HG03196 (cell line): Measurements from ENCODE around the gene IGFN1.
"Not testable (repeated sequence)": the region's sequence is repeated elsewhere in the genome, so short reads cannot be mapped to it uniquely, and the experiment has no call there.

Source experiments
- ATAC-seq: cut with Tn5 transposase; IDR thresholded peaks from one replicate; pipeline ENCODE4 v1.9.1; 2021; ENCODE audit not compliant: unreplicated experiment

The IGFN1 gene

GRCh38 chr1:201241736-201242135, 51.1 kb downstream of the IGFN1 start:
- no peak for ATAC-seq

- no peak for ATAC-seq
These were observed 54.5 kb downstream of the IGFN1 start for GRCh38 chr1:201245082-201245481.

DNA sequence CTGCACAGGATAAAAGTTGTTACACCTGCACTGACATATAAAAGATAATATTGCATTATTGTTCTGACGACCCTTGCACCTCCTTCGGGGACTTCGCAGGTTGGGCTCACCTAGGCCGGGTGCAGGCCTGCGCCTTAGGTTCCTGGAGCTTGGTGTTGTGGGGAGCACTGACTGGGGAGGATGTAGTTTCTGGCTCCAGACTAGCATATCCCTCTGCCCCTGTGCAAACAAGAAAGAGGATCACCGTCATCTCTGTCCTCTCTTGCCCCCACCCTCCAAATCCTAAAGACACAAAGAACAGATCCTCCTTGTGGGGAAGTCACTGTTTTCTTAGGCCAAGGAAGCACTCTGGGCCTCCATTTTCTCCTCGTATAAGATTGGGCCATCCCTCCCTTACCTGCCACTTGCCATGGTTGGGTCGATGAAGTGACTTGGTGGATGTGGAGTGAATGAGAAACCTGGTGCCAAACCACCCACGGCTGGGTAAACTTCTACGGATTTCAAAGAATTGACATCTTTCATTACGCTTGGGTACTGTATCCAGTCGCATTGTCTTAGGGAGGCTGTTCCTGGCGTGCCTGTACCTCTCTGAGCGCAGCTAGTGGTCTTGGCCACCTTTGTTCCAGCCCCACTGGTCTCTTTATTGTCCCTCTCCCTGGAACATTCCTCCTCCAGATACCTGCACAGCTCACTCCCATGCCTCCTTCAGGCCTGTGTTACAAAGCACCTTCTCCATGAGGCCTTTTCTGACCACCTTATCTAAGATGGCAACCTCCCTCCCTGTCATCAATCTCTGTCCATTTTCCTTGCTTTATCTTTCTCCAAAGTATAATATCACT, 58.3 kb downstream of the IGFN1 start:
- ATAC-seq = no peak

DNA sequence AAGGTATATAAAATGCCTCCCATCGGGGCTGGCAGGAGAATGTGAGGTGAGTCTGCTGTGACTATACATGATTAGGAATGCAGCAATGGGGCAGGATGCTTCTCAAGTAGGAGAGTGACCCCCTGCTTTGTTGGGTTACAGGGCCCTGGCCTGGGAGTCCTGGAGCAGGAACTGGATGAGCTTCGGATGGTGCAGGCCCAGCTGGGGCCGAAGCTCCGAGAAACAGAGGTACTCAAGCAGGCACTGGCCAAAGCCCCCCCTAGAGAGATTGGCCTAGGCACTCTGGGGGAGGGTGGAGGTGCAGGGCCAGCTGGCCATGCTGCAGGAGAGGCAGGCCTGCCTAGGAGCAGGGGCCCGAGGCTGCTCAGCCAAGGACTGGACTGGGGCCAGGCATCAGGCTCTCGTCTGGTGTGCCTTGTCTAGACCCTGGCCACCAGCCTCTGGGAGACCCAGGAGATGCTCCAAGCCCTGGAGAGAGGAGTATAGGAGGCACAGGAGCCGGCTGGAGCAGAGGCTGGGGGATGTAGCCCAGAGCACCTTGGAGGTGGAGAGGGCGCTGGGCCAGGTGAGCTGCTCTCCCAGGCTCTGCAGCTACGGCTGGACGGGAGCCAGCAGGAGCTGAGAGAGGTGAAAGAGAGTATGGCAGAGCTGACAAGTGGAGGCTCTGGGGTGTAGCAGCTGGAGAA, 59.8 kb downstream of the IGFN1 start:
- ATAC-seq = no peak

DNA sequence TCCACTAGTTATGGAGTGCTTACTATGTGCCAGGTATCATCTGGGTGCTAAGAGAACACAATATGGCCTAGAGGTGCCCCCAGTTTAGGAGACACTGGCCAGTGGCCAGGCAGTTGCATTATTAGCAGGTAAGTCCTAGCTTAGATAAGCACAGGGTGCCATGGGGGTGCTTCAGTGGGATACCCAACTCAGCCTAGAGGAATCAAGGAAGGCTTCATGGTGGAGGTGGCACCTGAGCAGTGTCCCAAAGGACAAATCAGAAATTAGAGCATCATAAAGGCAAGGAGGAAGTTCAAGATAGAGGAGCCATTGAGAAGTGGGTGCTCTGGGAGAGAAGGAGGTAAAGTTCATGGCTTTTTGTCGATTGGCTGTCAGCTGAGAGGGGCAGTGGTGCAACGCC, 60.8 kb downstream of the IGFN1 start:
- ATAC-seq = no peak

DNA sequence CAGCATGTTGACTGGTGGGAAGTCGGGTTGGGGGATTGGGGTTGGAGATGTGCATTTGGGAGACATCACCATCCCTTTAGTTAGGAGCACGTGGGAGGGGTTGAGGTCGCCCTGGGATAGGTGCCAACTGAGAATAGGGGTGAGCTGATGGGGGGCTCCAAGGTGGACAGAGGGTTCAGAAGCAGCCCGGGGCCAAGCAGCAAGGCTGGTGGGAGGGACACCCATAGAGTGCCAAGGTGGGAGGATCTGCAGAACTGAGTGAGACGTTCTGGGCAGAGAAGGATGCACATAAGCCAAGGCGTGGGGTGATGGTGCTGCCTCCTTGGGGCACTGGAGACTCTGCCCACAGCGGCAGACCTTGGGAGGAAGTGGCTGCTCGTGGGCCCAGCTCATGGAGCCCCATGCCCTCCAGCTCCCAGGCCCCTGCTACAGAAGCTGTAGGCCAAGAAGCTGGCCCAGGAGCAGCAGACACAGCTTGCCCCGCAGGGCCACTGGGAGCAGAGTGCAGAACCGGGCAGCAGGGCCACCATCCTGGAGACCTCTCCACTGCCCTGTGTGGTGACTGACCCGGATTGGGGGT, 61.3 kb downstream of the IGFN1 start:
- ATAC-seq = no peak

DNA sequence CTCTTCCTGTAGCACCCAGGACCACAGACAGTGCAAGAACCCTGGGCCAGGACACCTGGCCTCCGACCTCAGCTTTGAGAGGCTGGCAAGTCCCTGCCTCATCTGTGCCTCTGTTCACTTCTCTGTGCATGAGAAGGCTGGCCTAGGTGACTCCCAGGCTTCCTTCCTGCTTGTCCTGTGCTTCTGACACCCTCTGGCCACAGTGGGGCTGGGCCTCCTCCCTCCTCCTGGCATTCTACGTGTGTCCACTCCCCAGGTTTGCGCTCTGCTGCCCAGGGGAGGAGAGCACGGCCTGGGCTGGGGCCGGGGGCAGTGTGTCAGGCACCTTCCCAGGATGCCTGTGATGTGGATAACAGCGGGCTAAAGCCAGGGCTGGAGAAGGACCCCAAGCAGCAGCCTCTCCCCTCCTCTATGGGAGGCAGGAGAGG, 62.3 kb downstream of the IGFN1 start:
- no peak for ATAC-seq

GRCh38 chr1:201253411-201253810, 62.8 kb downstream of the IGFN1 start:
- ATAC-seq = no peak

DNA sequence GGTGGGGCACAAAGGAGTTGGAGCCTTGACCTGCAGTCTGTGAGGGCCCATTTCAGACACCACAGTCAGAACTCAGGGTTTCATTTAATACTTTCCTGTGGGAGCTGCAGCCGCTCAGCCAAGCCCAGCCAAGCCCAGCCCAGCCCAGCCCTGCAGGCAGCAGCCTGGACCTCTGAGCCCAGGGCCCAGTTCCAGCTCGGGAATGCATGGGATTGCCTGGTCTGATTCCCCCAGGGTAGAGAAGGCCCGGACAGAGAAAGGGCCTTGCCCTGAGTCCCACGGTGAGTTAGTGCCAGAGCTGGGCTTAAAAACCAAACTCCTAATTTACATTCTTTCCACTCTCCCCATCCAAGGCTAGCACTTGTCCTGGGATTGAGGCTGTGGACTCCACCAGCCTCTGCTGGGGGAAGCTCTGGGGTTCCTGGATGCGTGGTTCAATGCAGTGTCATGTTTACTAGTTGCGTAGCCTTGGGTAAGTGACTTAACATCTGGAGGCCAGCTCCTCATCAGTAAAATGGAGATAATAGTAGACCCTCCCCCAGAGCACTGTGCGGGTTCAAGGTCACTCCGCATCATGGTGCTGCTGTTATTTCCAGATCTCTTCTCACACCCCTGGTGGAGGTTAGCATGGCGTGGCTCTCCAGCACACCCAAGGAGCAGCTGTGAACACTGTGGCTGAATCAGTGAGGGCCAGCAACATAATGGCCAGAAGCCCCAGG, 63.4 kb downstream of the IGFN1 start:
- no peak for ATAC-seq

DNA sequence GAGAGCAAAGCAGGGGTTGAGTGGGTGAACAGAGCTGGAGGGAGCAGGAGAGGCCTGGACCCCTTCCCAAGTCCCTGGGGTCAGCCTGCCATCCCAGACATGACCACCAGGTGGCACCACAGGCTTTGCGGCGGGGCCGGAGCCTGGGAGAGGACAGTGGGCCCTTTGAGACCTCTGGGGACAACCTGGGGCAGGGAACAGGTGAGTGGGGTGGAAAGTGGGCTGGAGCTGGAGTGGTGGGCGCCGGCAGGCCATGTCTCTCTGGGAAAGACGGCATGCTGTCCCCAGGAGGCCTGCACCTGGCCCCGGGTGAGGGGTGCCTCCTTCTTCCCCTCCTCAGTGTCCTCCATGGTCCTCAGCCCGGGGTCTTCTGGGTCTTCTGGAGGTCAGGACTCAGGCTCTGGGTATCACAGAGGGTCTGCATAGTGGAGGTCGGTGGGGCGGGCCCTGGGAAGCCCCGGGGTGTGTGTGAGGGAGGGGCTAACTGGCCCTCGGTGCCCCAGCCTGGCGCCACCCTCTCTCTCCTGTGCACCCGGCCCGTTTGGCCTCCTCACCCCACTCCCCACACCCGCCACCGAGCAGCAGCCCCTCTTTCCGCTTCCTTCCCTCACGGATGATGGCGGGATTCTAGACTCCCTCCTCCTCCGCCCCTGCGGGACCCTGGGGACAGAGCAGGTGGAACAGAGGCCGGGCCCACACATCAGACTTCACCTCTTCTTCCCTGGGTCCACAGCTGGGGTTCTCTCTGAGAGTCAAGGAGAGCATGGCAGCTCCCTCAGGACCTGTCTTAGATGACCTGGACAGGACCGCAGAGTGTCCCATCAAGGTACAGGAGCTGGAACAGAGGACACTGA, 64.2 kb downstream of the IGFN1 start:
- ATAC-seq = peak; percentile 58

DNA sequence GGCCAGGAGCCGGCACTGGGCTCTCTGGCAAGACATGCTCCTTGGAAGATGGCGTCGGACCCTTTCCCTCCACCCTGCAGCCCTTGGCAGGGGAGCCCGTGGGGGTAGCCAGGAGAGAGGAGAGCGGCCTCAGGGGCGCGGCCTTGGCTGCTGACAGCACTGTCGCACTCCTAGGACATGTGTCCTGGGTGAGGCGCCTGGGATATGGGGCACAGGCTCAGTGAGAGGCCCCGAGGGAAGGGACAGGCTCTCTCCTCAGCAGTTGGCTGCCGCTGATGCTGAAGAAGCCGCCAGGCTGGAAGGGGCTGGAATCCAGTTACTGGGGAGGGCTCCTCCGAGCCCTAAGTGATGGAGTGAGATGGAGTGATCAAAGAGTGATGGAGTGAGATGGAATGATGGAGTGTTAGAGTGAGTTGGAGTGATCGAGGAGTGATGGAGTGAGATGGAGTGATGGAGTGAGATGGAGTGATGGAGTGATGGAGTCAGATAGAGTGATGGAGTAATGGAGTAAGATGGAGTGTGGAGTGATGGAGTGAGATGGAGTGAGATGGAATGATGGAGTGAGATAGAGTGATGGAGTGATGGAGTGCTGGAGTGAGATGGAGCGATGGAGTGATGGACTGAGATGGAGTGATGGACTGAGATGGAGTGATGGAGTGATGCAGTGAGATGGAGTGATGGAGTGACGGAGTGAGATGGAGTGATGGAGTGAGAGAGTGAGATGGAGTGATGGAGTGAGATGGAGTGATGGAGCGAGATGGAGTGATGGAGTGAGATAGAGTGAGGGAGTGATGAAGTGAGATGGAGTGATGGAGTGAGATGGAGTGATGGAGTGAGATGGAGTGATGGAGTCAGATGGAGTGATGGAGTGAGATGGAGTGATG, 65.1 kb downstream of the IGFN1 start:
- ATAC-seq = no peak

GRCh38 chr1:201258132-201258531, 67.5 kb downstream of the IGFN1 start:
- ATAC-seq = not testable (repeated sequence)

DNA sequence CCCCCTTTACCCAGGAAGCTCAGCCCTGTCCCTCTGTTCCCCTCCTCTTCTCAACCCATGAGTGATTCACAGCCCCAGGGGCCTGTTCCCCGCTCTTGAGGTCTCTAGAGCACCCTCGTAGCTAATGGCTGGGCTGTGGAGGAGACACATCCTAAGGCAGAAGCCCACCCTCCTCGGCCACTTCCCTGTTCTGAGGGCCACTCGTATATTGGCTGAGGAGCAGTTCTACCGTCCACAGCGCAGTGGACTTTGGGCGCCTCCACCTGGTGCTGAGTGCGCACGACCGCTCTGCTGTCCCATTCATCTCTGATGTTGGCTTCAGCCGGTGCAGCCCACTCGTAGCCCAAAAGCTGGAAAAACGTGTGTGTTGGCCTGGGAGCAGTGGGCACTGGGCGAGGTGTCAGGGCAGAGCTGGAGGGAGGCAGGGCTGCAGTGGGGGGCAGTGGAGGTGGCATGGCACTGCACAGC, 68.2 kb downstream of the IGFN1 start:
- ATAC-seq = no peak

- no peak for ATAC-seq
These were observed 69.0 kb downstream of the IGFN1 start for GRCh38 chr1:201259476-201260235.

DNA sequence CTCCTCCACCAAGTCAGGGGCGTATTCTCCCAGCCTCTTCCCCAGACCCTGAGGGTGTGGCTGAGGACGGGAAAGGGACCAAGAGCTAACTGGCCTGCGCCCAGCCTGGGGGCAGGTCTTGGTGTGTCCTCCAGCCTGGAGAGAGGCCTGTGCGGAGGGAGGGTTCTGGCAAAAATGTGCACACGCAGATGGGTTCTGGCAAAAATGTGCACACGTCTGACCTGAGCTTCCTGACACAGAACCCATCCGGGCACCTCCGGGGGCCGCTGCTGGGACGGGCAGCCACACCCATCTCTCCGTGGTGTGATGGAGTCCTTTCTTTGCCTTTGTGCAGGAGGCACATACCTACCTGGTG, 69.6 kb downstream of the IGFN1 start:
- no peak for ATAC-seq

GRCh38 chr1:201260648-201261311, 70.2 kb downstream of the IGFN1 start:
- ATAC-seq = no peak

DNA sequence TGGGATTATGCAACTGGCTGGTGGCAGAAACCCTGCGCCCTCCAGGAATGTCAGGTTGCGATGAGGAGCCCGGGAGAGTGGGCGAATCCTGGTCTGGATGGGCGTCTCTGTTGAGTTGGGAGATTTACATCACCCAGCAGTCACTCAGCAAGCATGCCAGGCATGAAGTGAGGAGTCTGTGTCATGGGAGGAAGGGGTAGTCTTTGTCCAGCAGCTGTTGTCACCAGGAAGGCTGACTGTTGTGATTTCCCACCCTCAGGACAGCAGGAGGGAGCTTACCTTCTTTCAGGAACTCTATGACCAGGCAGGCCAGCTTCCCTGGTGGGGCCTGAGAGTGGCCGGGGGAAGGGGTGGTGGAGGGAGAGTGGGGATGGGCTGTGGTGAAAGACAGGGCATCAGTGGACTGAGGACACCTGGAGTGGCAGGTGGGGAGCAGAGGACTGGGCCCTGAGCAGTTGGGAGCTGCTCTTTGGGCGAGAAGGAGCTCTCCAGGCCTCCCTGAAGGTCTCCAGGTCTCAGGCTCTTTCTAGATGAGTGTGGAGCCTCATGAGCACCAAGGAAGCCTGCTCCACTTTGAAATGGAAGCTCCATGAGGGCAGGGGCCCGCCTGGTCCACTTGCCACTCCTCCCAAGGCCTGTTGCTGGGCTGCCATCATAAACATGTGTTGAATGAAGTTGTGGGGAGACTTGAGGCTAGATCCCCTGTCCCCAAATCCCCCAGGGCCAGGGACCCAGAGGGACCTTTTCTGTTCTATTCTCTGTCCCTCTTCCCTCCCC, 71.3 kb downstream of the IGFN1 start:
- no peak for ATAC-seq
